ENCODE results near the gene PPM1H.

Gene PPM1H

DNA sequence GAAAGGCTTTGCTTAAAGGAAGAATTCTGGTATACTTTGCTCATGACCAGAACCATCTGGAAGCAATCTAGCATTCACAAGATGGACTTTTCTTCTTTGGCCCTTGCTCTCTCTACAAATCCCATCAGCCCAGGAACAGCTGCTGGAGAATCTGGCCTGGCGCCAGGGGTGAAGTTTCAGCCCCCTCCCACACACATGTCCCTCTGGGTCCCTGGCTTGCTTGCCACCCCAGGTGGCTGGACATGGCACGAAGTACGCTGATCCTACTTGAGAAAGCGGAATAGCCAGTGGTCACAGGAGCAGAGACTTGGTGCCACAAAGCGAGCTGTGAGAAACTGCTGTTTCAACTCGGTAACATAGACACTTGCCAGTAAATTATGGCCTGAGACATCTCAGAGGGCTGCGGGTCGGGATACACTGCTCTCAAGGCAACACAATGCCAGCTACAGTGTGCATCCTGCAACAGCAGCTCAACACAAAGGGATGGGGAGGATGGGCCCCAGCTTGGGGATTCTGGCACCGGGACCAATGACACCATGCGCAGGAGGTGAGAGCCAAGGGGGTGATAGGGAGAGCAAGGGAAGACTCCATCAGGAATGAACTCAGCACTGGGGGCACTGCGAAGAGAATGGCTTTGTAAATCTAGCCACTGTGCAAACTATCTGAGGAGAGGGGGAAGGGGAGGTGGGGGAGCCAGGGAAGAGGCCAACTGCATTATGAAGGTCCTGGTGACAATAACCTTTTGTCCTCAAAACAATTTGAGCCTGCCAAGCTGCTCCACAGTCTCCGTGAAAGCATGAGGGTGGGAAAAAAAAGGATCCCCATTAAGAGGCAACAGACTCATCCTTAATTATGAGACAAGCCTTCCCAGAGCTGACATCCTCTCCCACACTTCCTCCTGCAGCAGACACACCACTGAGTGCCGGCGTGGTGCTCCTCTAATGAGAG lies 219.9 kb downstream of the PPM1H start:
- Histone ChIP-seq H2AFZ (ENCODE audit: low read length) (no peak overlapping the region), H3K9me2 (replicated peaks; ENCODE audit: low read depth, low read length) (no peaks in the 10 kb centered on the region), H3K79me2 (ENCODE audit: insufficient read depth, low read length) (no peaks in the 10 kb centered on the region), H3K9me3 (ENCODE audit: insufficient read depth, low read depth, low read length) (no peaks in the 10 kb centered on the region), H3K4me2 (ENCODE audit: low read depth, low read length, poor library complexity, severe bottlenecking) (no peak overlapping the region), H3K9ac (ENCODE audit: low read depth, low read length, poor library complexity, severe bottlenecking) (no peak overlapping the region), H3K4me1 (ENCODE audit: insufficient read depth, low read length, poor library complexity, severe bottlenecking) (no peaks in the 10 kb centered on the region), H3F3A (ENCODE audit: low read depth) (no peaks in the 10 kb centered on the region), H3K27me3 (ENCODE audit: insufficient read depth, low read length, poor library complexity, severe bottlenecking) (no peaks in the 10 kb centered on the region), H4K20me1 (ENCODE audit: insufficient read depth, low read length, poor library complexity, severe bottlenecking) (no peaks in the 10 kb centered on the region), H3K36me3 (ENCODE audit: insufficient read depth, low read length) (peaks cover 50% of the 10 kb centered on the region; the same call in 1 of the 2 replicates), H3K4me3 (ENCODE audit: low read length, poor library complexity, severe bottlenecking) (no peak overlapping the region)
- no peak for TF ChIP-seq EZH2phosphoT487 (IDR thresholded peaks at IDR 0.05; ENCODE audit: borderline replicate concordance)
- TF ChIP-seq, protein P1, sequence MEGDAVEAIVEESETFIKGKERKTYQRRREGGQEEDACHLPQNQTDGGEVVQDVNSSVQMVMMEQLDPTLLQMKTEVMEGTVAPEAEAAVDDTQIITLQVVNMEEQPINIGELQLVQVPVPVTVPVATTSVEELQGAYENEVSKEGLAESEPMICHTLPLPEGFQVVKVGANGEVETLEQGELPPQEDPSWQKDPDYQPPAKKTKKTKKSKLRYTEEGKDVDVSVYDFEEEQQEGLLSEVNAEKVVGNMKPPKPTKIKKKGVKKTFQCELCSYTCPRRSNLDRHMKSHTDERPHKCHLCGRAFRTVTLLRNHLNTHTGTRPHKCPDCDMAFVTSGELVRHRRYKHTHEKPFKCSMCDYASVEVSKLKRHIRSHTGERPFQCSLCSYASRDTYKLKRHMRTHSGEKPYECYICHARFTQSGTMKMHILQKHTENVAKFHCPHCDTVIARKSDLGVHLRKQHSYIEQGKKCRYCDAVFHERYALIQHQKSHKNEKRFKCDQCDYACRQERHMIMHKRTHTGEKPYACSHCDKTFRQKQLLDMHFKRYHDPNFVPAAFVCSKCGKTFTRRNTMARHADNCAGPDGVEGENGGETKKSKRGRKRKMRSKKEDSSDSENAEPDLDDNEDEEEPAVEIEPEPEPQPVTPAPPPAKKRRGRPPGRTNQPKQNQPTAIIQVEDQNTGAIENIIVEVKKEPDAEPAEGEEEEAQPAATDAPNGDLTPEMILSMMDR (conservative IDR thresholded peaks at IDR 0.05; ENCODE audit: low read length), result no peak

- Histone ChIP-seq H4K20me1 (ENCODE audit: insufficient read depth, low read length, poor library complexity, severe bottlenecking) (no peaks in the 10 kb centered on the region), H3K27me3 (ENCODE audit: insufficient read depth, low read length, poor library complexity, severe bottlenecking) (no peaks in the 10 kb centered on the region), H3K9me3 (ENCODE audit: insufficient read depth, low read depth, low read length) (no peaks in the 10 kb centered on the region), H3K36me3 (ENCODE audit: insufficient read depth, low read length) (peaks cover 42% of the 10 kb centered on the region; the same call in 1 of the 2 replicates), H3K79me2 (ENCODE audit: insufficient read depth, low read length) (no peaks in the 10 kb centered on the region), H3F3A (ENCODE audit: low read depth) (no peaks in the 10 kb centered on the region), H3K4me2 (ENCODE audit: low read depth, low read length, poor library complexity, severe bottlenecking) (no peak overlapping the region), H2AFZ (ENCODE audit: low read length) (no peak overlapping the region), H3K4me3 (ENCODE audit: low read length, poor library complexity, severe bottlenecking) (no peak overlapping the region), H3K9ac (ENCODE audit: low read depth, low read length, poor library complexity, severe bottlenecking) (no peak overlapping the region), H3K4me1 (ENCODE audit: insufficient read depth, low read length, poor library complexity, severe bottlenecking) (no peaks in the 10 kb centered on the region), H3K9me2 (replicated peaks; ENCODE audit: low read depth, low read length) (no peaks in the 10 kb centered on the region)
- TF ChIP-seq, protein P1 (conservative IDR thresholded peaks at IDR 0.05; ENCODE audit: low read length), result no peak
- no peak for TF ChIP-seq EZH2phosphoT487 (IDR thresholded peaks at IDR 0.05; ENCODE audit: borderline replicate concordance)
These were observed 220.7 kb downstream of the PPM1H start for GRCh38 chr12:62714181-62714773.

DNA sequence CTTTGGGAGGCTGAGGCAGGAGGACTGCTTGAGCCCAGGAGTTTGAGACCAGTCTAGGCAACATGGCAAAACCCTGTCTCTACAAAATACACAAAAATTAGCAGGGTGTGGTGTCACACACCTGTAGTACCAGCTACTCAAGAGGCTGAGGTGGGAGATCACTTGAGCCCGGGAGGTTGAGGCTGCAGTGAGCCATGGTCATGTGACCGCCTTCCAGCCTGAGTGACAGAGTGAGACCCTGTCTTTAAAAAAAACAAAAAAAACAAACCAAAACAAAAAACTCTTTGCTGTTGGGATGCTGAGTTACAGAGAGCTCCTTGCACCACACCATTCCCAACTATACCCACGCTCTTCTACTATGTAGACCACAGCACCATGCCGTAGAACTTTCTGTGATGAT lies 221.2 kb downstream of the PPM1H start:
- H3K27me3 ChIP-seq (ENCODE audit: insufficient read depth, low read length, poor library complexity, severe bottlenecking), result no peaks in the 10 kb centered on the region
- no peaks in the 10 kb centered on the region for H4K20me1 ChIP-seq (ENCODE audit: insufficient read depth, low read length, poor library complexity, severe bottlenecking)
- peaks cover 37% of the 10 kb centered on the region; the same call in 1 of the 2 replicates for H3K36me3 ChIP-seq (ENCODE audit: insufficient read depth, low read length)
- no peak overlapping the region for H2AFZ ChIP-seq (ENCODE audit: low read length)
- no peaks in the 10 kb centered on the region for H3F3A ChIP-seq (ENCODE audit: low read depth)
- no peaks in the 10 kb centered on the region for H3K9me2 ChIP-seq (replicated peaks; ENCODE audit: low read depth, low read length)
- H3K4me3 ChIP-seq (ENCODE audit: low read length, poor library complexity, severe bottlenecking), result no peak overlapping the region
- no peak overlapping the region for H3K4me2 ChIP-seq (ENCODE audit: low read depth, low read length, poor library complexity, severe bottlenecking)
- H3K9me3 ChIP-seq (ENCODE audit: insufficient read depth, low read depth, low read length), result no peaks in the 10 kb centered on the region
- H3K4me1 ChIP-seq (ENCODE audit: insufficient read depth, low read length, poor library complexity, severe bottlenecking), result no peaks in the 10 kb centered on the region
- H3K9ac ChIP-seq (ENCODE audit: low read depth, low read length, poor library complexity, severe bottlenecking), result no peak overlapping the region
- no peaks in the 10 kb centered on the region for H3K79me2 ChIP-seq (ENCODE audit: insufficient read depth, low read length)
- TF ChIP-seq, protein P1 (conservative IDR thresholded peaks at IDR 0.05; ENCODE audit: low read length), result no peak
- no peak for TF ChIP-seq EZH2phosphoT487 (IDR thresholded peaks at IDR 0.05; ENCODE audit: borderline replicate concordance)

Measured in Loucy (cell line).